AG10803 (cell line): ENCODE measurements around the gene KIAA1217.

Source experiments
- DNase-seq: peaks from one replicate; pipeline ENCODE4 v3.0.0; 2010; ENCODE audit warnings: low read depth
- H3K4me3 ChIP-seq: 2 replicates; pipeline ENCODE4 v1.5.1; 2011; ENCODE audit warnings: mild to moderate bottlenecking, low read length, control low read depth
- CTCF ChIP-seq: conservative IDR thresholded peaks from 2 replicates; pipeline ENCODE4 v1.5.1; 2011; ENCODE audit warnings: mild to moderate bottlenecking, low read length, control low read depth, inconsistent platforms

Gene KIAA1217

GRCh38 chr10:24459836-24460235 lies 250.9 kb downstream of the KIAA1217 start:
- H3K4me3 ChIP-seq = no peak overlapping the region
- no peak for DNase-seq
- no peak for TF ChIP-seq CTCF

GRCh38 chr10:24462291-24462813 lies 253.4 kb downstream of the KIAA1217 start:
- H3K4me3 ChIP-seq = no peak overlapping the region
- no peak for DNase-seq
- TF ChIP-seq CTCF = no peak

GRCh38 chr10:24462889-24463552 lies 254.1 kb downstream of the KIAA1217 start:
- no peak overlapping the region for H3K4me3 ChIP-seq
- peak; percentile 15; the same call in 1 of the 2 replicates for TF ChIP-seq CTCF
- DNase-seq = no peak

- no peak for TF ChIP-seq CTCF
- peak; percentile 93 for DNase-seq
- no peak overlapping the region for H3K4me3 ChIP-seq
Measured at GRCh38 chr10:24463611-24464426, 254.9 kb downstream of the KIAA1217 start.

GRCh38 chr10:24465124-24465874 lies 256.4 kb downstream of the KIAA1217 start:
- peak; percentile 98 for DNase-seq
- no peak for TF ChIP-seq CTCF
- no peak overlapping the region for H3K4me3 ChIP-seq

GRCh38 chr10:24465891-24466818 lies 257.2 kb downstream of the KIAA1217 start:
- peak; percentile 88 for DNase-seq
- H3K4me3 ChIP-seq = peak overlapping the region; percentile 32
- no peak for TF ChIP-seq CTCF
